ENCODE data around the gene TNFRSF12A. TPM values are rescaled to one million over a fixed set of nuclear protein-coding genes. Genes with fewer than 3 reads are reported as not detected.
"Not testable (repeated sequence)": the region's sequence is repeated elsewhere in the genome, so short reads cannot be mapped to it uniquely, and the experiment has no call there.

The TNFRSF12A gene
- total RNA-seq, 1 donor from 2014 or later = 12.3 TPM

DNA sequence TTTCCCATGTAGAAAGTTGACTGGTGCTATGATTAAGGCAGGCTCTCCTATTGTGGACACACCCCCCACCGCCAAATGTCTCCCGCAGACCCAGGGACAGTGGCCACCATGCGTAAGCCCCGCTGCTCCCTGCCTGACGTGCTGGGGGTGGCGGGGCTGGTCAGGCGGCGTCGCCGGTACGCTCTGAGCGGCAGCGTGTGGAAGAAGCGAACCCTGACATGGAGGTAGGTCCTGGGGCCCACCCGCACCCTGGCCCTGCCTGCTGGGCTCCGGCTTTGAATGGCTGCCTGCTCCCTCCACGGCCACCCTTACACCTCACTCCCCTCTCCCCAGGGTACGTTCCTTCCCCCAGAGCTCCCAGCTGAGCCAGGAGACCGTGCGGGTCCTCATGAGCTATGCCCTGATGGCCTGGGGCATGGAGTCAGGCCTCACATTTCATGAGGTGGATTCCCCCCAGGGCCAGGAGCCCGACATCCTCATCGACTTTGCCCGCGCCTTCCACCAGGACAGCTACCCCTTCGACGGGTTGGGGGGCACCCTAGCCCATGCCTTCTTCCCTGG is 29.8 kb downstream of the TNFRSF12A start:
- intact Hi-C loops (cut with DNase I) = no loop called here
- DNase-seq (ENCODE audit: extremely low spot score in 2 of 2) = no peak
- H3K27me3 ChIP-seq = peaks cover 28% of the 10 kb centered on the region
- H3K27ac ChIP-seq = no peak overlapping the region
- no peaks in the 10 kb centered on the region for H3K9me3 ChIP-seq
- no peaks in the 10 kb centered on the region for H3K36me3 ChIP-seq
- H3K4me3 ChIP-seq = no peak overlapping the region
- TF ChIP-seq, protein P1, sequence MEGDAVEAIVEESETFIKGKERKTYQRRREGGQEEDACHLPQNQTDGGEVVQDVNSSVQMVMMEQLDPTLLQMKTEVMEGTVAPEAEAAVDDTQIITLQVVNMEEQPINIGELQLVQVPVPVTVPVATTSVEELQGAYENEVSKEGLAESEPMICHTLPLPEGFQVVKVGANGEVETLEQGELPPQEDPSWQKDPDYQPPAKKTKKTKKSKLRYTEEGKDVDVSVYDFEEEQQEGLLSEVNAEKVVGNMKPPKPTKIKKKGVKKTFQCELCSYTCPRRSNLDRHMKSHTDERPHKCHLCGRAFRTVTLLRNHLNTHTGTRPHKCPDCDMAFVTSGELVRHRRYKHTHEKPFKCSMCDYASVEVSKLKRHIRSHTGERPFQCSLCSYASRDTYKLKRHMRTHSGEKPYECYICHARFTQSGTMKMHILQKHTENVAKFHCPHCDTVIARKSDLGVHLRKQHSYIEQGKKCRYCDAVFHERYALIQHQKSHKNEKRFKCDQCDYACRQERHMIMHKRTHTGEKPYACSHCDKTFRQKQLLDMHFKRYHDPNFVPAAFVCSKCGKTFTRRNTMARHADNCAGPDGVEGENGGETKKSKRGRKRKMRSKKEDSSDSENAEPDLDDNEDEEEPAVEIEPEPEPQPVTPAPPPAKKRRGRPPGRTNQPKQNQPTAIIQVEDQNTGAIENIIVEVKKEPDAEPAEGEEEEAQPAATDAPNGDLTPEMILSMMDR (IDR thresholded peaks at IDR 0.05) = no peak
- TF ChIP-seq POLR2A (IDR thresholded peaks at IDR 0.05) (no peak), POLR2AphosphoS5 (IDR thresholded peaks at IDR 0.05; ENCODE audit: insufficient read depth in 1 of 2, low read depth in 1 of 2) (no peak)
- H3K4me1 ChIP-seq = peaks cover 24% of the 10 kb centered on the region

DNA sequence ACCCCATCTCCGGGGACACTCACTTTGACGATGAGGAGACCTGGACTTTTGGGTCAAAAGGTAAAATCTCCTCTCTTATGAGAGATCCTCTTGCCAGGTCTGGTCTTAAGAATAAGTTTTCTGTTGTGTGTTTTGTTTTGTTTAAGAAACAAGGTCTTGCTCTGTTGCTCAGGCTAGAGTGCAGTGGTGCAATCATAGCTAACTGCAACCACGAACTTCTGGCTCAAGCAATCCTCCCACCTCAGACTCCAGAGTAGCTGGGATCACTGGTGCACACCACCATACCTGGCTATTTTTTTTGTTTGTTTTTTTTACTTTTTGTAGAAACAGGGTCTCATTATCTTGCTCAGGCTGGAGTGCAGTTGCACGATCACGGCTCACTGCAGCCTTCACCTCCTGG is 30.3 kb downstream of the TNFRSF12A start:
- TF ChIP-seq POLR2AphosphoS5 (IDR thresholded peaks at IDR 0.05; ENCODE audit: insufficient read depth in 1 of 2, low read depth in 1 of 2) (no peak), POLR2A (IDR thresholded peaks at IDR 0.05) (no peak)
- TF ChIP-seq, protein P1 (IDR thresholded peaks at IDR 0.05) = no peak
- intact Hi-C loops (cut with DNase I) = no loop called here
- H3K4me1 ChIP-seq = peaks cover 19% of the 10 kb centered on the region
- peaks cover 23% of the 10 kb centered on the region for H3K27me3 ChIP-seq
- no peak overlapping the region for H3K27ac ChIP-seq
- no peaks in the 10 kb centered on the region for H3K36me3 ChIP-seq
- DNase-seq (ENCODE audit: extremely low spot score in 2 of 2) = no peak
- H3K9me3 ChIP-seq = no peaks in the 10 kb centered on the region
- no peak overlapping the region for H3K4me3 ChIP-seq

DNA sequence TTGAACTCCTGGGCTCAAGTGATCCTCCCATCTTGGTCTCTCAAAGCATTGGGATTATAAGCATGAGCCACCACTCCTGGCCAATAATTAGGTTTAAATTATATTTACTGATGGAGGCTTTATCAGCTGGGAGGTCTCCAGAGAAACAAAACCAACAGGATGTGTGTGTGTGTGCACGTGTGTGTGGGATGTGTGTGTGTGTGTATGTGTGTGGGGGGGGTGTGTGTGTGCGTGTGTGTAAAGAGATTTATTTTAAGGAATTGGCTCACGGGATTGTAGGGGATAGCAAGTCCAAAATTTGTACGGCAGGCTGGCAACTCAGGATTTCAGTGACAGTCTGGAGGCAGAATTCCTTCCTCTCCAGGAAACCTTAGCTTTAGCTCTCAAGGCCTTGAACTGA is 30.8 kb downstream of the TNFRSF12A start:
- peaks cover 18% of the 10 kb centered on the region for H3K27me3 ChIP-seq
- intact Hi-C loops (cut with DNase I) = no loop called here
- H3K36me3 ChIP-seq = no peaks in the 10 kb centered on the region
- TF ChIP-seq POLR2A (IDR thresholded peaks at IDR 0.05) = no peak
- TF ChIP-seq, protein P1 (IDR thresholded peaks at IDR 0.05) = no peak
- TF ChIP-seq POLR2AphosphoS5 (IDR thresholded peaks at IDR 0.05; ENCODE audit: insufficient read depth in 1 of 2, low read depth in 1 of 2) = no peak
- H3K4me3 ChIP-seq = no peak overlapping the region
- no peak for DNase-seq (ENCODE audit: extremely low spot score in 2 of 2)
- H3K27ac ChIP-seq = no peak overlapping the region
- H3K4me1 ChIP-seq = peaks cover 14% of the 10 kb centered on the region
- H3K9me3 ChIP-seq = no peaks in the 10 kb centered on the region

DNA sequence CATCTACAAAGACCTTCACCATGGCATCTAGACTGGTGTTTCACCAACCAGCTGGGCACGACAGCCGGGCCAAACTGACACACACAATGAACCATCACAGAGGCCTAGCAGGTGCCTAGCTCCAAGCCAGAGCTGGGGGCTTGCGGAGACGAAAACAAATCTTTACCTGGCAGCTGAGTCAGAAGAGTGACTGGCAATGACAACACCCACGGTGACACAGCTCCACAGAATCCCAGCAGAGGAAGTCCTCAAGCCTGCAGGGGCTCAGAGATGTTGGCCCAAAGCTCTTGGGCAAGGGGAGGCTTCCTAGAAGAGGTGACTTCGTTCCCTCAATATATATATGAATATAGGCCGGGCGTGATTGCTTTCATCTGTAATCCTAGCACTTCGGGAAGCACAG is 31.3 kb downstream of the TNFRSF12A start:
- H3K4me3 ChIP-seq = no peak overlapping the region
- TF ChIP-seq POLR2A (IDR thresholded peaks at IDR 0.05) (no peak), POLR2AphosphoS5 (IDR thresholded peaks at IDR 0.05; ENCODE audit: insufficient read depth in 1 of 2, low read depth in 1 of 2) (no peak)
- TF ChIP-seq, protein P1 (IDR thresholded peaks at IDR 0.05) = no peak
- H3K4me1 ChIP-seq = peaks cover 9% of the 10 kb centered on the region
- no peaks in the 10 kb centered on the region for H3K9me3 ChIP-seq
- DNase-seq (ENCODE audit: extremely low spot score in 2 of 2) = no peak
- no peaks in the 10 kb centered on the region for H3K36me3 ChIP-seq
- H3K27ac ChIP-seq = no peak overlapping the region
- peaks cover 14% of the 10 kb centered on the region for H3K27me3 ChIP-seq
- intact Hi-C loops (cut with DNase I) = no loop called here

DNA sequence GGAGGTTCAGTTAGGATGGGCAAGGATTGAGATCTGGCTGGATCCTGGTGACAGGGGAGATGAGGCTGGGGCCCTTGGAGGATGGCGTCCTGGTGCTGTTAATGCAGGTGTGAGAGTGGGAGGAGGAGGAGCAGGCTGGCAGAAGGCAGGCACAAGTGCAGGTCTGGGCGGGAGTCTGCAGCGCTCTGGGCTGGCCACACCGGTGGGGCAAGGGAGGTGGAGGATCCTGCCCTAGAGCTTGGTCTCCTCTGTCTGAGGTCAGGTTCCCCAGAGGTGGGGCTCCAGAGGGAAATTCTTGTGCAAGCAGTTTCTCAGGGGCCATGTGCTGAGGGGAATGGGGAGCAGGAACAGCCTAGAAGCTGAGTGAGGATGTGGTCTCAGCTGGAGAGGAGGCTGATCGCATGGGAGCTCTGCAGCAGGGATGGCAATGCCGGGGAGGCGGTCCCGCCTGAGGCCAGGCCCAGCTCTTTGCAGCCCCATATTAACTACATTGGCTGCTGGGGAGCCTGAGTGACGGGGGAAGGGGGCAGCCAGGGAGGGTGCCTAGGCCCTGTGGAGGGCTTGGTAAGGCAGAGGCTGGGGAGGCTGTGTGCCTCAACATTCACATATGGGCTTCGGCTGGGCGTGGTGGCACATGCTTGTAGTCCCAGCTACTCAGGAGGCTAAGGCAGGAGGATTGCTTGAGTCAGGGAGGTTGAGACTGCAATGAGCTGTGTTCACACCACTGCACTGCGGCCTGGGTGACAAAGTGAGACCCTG is 32.6 kb downstream of the TNFRSF12A start:
- H3K36me3 ChIP-seq; DNase-seq (ENCODE audit: extremely low spot score in 2 of 2); H3K4me1 ChIP-seq; H3K27me3 ChIP-seq; H3K9me3 ChIP-seq; intact Hi-C loops (cut with DNase I); H3K27ac ChIP-seq; H3K4me3 ChIP-seq: not testable (repeated sequence)

DNA sequence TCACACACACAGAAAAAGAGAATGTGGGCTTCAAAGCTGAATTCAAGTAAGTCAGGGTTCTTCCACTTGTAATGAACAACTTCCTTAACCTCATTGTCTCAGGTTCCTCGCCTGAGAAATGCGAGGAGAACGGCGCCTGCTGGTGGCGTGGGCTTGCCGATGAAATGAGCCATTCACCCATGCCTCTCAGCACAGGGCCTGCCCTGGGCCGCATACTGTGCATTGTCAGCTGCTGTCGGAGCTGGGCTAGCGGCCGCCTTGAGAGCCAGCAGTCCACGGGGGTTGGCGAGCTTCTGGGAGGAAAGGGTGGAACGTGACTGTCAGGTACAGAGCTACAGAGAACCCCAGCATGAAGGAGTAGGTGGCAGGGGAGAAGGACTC is 33.2 kb downstream of the TNFRSF12A start:
- H3K27ac ChIP-seq; H3K36me3 ChIP-seq; H3K27me3 ChIP-seq; H3K4me1 ChIP-seq; H3K4me3 ChIP-seq; H3K9me3 ChIP-seq; intact Hi-C loops (cut with DNase I); DNase-seq (ENCODE audit: extremely low spot score in 2 of 2): not testable (repeated sequence)

Measured in vagina (tissue), 2 donors.